Left ventricle myocardium inferior (tissue), 1 donor: ENCODE data around the gene MRGPRX2. TPM values are rescaled to one million over a fixed set of nuclear protein-coding genes. Genes with fewer than 3 reads are reported as not detected.

Source experiments
- DNase-seq: peaks from one replicate; pipeline ENCODE4 v3.0.0-alpha.2; 2020
- H3K27ac ChIP-seq: fragments of 200-600 bp; replicated peaks from 2 replicates; pipeline ENCODE4 v1.8.0; 2021
- H3K27me3 ChIP-seq: fragments of 200-600 bp; 2 replicates; pipeline ENCODE4 v1.8.0; 2021; ENCODE audit warnings: low read depth
- H3K36me3 ChIP-seq: fragments of 200-600 bp; 2 replicates; pipeline ENCODE4 v1.8.0; 2021
- H3K4me1 ChIP-seq: fragments of 200-600 bp; 2 replicates; pipeline ENCODE4 v1.8.0; 2021
- H3K4me3 ChIP-seq: fragments of 200-600 bp; 2 replicates; pipeline ENCODE4 v1.8.0; 2021; ENCODE audit warnings: mild to moderate bottlenecking, moderate library complexity
- H3K9me3 ChIP-seq: fragments of 200-600 bp; replicated peaks from 2 replicates; pipeline ENCODE4 v1.8.0; 2021
- CTCF ChIP-seq: fragments of 200-600 bp; IDR thresholded peaks from 2 replicates; pipeline ENCODE4 v1.8.0; 2021; ENCODE audit warnings: antibody characterized with exemption, mild to moderate bottlenecking, borderline replicate concordance
- intact Hi-C: fragments of 100-400 bp; cut with micrococcal nuclease; formaldehyde crosslinking; loops from one replicate; pipeline ENCODE4 v1.11.0; 2022
- total RNA-seq: library from RNA; stranded (reverse); fragmentation: NEBNext Ultra II Directional; extraction: Animal tissue kit (Norgen Biotek cat#: 25700); gene quantifications from one replicate; pipeline ENCODE4 v1.2.1, GENCODE V29; 2021
- donor health status: DM: no; HTN: yes; CAD: no; lungs with severe emphysema.

MRGPRX2 gene
- total RNA-seq, 1 donor from 2014 or later, result not detected

- intact Hi-C loops, result no loop called here
- Histone ChIP-seq H3K9me3 (no peaks in the 10 kb centered on the region), H3K27ac (no peak overlapping the region), H3K27me3 (peaks cover 22% of the 10 kb centered on the region), H3K4me1 (no peaks in the 10 kb centered on the region), H3K36me3 (no peaks in the 10 kb centered on the region), H3K4me3 (no peak overlapping the region)
- DNase-seq, result no peak
- no peak for TF ChIP-seq CTCF
These were observed 32.3 kb upstream of the MRGPRX2 start for GRCh38 chr11:19092850-19093249.

GRCh38 chr11:19092342-19092741 lies 31.8 kb upstream of the MRGPRX2 start:
- intact Hi-C loops, result no loop called here
- Histone ChIP-seq H3K4me3 (no peak overlapping the region), H3K27ac (no peak overlapping the region), H3K36me3 (no peaks in the 10 kb centered on the region), H3K9me3 (no peaks in the 10 kb centered on the region), H3K27me3 (peaks cover 22% of the 10 kb centered on the region), H3K4me1 (no peaks in the 10 kb centered on the region)
- no peak for DNase-seq
- no peak for TF ChIP-seq CTCF

- no peak overlapping the region for H3K27ac ChIP-seq
- no peaks in the 10 kb centered on the region for H3K36me3 ChIP-seq
- no peaks in the 10 kb centered on the region for H3K9me3 ChIP-seq
- peaks cover 16% of the 10 kb centered on the region for H3K27me3 ChIP-seq
- no peaks in the 10 kb centered on the region for H3K4me1 ChIP-seq
- H3K4me3 ChIP-seq, result no peak overlapping the region
- intact Hi-C loops, result no loop called here
- TF ChIP-seq CTCF, result no peak
- no peak for DNase-seq
These were observed 30.8 kb upstream of the MRGPRX2 start for GRCh38 chr11:19091366-19091765.

GRCh38 chr11:19089421-19089820 lies 28.9 kb upstream of the MRGPRX2 start:
- Histone ChIP-seq H3K27ac (no peak overlapping the region), H3K36me3 (no peaks in the 10 kb centered on the region), H3K4me3 (no peak overlapping the region), H3K4me1 (no peaks in the 10 kb centered on the region), H3K9me3 (no peaks in the 10 kb centered on the region), H3K27me3 (no peaks in the 10 kb centered on the region)
- TF ChIP-seq CTCF, result no peak
- intact Hi-C loops, result no loop called here
- no peak for DNase-seq

- intact Hi-C loops, result no loop called here
- no peak for TF ChIP-seq CTCF
These were observed 28.3 kb upstream of the MRGPRX2 start for GRCh38 chr11:19088791-19089190.

GRCh38 chr11:19087658-19088057 lies 27.1 kb upstream of the MRGPRX2 start:
- intact Hi-C loops, result no loop called here
- Histone ChIP-seq H3K27me3 (no peaks in the 10 kb centered on the region), H3K4me1 (no peaks in the 10 kb centered on the region), H3K36me3 (no peaks in the 10 kb centered on the region), H3K27ac (no peak overlapping the region), H3K4me3 (no peak overlapping the region), H3K9me3 (no peaks in the 10 kb centered on the region)
- TF ChIP-seq CTCF, result no peak
- DNase-seq, result no peak

More at GRCh38 chr11:19088791-19089190, 28.3 kb upstream of the MRGPRX2 start:
- no peaks in the 10 kb centered on the region for H3K27me3 ChIP-seq
- H3K27ac ChIP-seq, result no peak overlapping the region
- H3K4me1 ChIP-seq, result no peaks in the 10 kb centered on the region
- no peaks in the 10 kb centered on the region for H3K36me3 ChIP-seq
- no peaks in the 10 kb centered on the region for H3K9me3 ChIP-seq
- no peak overlapping the region for H3K4me3 ChIP-seq
- no peak for DNase-seq
